BJ (cell line): Measurements from ENCODE around the gene IPCEF1. TPM values are rescaled to one million over a fixed set of nuclear protein-coding genes. Genes with fewer than 3 reads are reported as not detected.

ENCODE experiments used
- CTCF ChIA-PET: fragments of 350-600 bp; formaldehyde crosslinking; extraction: SDS; loops from one replicate; lab custom pipeline; 2021; ENCODE audit warnings: antibody characterized with exemption, inconsistent platforms; lab: Yijun Ruan, JAX
- POLR2A ChIA-PET: fragments of 300-600 bp; sonication (Branson Sonifier 250); formaldehyde crosslinking; extraction: SDS; loops from one replicate; lab custom pipeline; 2021; ENCODE audit warnings: antibody characterized with exemption; lab: Charles Lee
- DNase-seq: peaks from one replicate; pipeline ENCODE4 v3.0.0-alpha.2; 2011; ENCODE audit warnings: low read depth
- H3K27me3 ChIP-seq: 2 replicates; pipeline ENCODE4 v1.6.0; 2011; ENCODE audit warnings: low read length; ENCODE audit not compliant: control insufficient read depth, insufficient read depth
- H3K36me3 ChIP-seq: 2 replicates; pipeline ENCODE4 v1.5.1; 2011; ENCODE audit warnings: low read length; ENCODE audit not compliant: control insufficient read depth, insufficient read depth
- H3K4me3 ChIP-seq: 2 replicates; pipeline ENCODE4 v1.5.1; 2011; ENCODE audit warnings: low read depth, mild to moderate bottlenecking, control low read depth, low read length
- polyA plus RNA-seq: library from polyadenylated mRNA; depleted of rRNA; stranded (reverse); fragments of >200 nt; gene quantifications from 2 replicates; pipeline ENCODE4 v1.2.3, GENCODE V29; 2011
- TF ChIP-seq, protein P1 (sequence below): IDR thresholded peaks from 2 replicates; pipeline ENCODE4 v1.5.1; 2011; ENCODE audit warnings: low read depth, mild to moderate bottlenecking, control low read depth, inconsistent platforms, low read length, moderate library complexity; ENCODE audit not compliant: insufficient read depth

The IPCEF1 gene
- polyA plus RNA-seq, 1 experiment: 0.02 TPM

DNA sequence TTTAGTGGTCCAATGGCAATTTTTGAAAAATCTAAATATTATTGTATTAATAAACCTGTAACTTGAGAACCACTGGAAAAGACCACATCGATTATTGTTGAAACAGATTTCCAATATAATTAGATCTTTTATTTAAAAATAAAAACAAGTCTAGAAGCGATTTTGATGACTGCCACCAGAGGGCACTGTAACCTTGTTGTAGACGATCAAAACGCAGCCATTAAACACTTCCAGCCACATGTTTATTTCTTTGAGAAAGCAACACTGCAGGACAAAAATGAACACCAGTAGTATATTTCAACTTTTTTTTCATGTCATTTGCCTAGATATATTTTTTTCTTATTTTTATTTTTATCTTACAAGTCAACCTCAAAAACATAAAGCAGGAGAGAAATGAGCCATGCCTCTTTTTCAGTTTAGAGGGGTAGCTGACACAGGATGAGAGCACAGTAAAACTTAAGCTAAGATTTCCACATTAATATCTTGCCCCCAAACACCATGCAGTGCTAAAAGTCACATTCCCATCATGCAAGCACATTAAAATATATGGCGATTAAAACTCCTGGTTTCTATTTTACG, 202.1 kb downstream of the IPCEF1 start:
- Histone ChIP-seq H3K4me3 (no peak overlapping the region), H3K36me3 (no peaks in the 10 kb centered on the region), H3K27me3 (no peaks in the 10 kb centered on the region)
- ChIA-PET CTCF (interaction anchor here (0.5 to 3.5 kb wide), 21 partner anchors 11 to 653 kb away, joined by 3 to 25 read pairs (median 4); no protein-coding TSS in a partner anchor), POLR2A (no interaction called here)
- DNase-seq: no peak
- TF ChIP-seq, protein P1, sequence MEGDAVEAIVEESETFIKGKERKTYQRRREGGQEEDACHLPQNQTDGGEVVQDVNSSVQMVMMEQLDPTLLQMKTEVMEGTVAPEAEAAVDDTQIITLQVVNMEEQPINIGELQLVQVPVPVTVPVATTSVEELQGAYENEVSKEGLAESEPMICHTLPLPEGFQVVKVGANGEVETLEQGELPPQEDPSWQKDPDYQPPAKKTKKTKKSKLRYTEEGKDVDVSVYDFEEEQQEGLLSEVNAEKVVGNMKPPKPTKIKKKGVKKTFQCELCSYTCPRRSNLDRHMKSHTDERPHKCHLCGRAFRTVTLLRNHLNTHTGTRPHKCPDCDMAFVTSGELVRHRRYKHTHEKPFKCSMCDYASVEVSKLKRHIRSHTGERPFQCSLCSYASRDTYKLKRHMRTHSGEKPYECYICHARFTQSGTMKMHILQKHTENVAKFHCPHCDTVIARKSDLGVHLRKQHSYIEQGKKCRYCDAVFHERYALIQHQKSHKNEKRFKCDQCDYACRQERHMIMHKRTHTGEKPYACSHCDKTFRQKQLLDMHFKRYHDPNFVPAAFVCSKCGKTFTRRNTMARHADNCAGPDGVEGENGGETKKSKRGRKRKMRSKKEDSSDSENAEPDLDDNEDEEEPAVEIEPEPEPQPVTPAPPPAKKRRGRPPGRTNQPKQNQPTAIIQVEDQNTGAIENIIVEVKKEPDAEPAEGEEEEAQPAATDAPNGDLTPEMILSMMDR: peak; percentile 62

DNA sequence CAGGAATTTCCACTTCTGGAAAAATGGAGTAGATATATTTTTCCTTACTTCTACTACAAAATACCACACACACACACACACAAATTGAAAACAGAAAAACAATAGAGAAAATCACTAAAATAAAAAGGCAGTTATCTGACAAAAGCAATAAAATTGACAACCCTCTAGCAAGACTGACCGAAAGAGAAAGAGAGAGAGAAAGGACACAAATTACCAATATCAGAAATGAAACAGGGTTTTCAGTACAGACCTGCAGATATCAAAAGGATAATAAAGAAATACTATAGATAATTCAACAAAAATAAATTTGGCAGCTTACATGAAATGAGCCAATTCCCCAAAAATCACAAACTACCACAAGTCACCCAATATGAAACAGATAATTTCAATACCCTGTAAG, 212.8 kb downstream of the IPCEF1 start:
- CTCF ChIA-PET: no interaction called here
- Histone ChIP-seq H3K4me3 (no peak overlapping the region), H3K27me3 (no peaks in the 10 kb centered on the region), H3K36me3 (no peaks in the 10 kb centered on the region)
- DNase-seq: no peak
- TF ChIP-seq, protein P1: no peak
- POLR2A ChIA-PET: no interaction called here

DNA sequence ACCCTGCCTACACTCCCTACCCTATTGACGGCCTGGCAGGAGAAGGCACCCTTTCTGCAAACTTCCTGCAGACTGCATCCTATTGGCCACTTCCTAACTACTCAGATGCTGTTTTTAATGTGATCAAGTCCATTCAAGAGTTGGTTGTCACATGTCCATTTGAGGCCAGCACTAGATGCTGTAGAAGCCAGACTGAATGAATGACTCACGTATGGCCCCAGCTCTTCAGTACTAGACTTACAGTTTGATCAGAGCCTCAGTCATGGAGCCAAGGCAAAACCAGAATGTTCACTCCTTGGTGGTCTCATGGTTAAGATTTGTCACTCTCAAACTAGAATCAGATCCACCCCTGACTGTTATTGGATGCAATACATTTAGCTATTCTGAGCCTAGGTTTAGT, 215.9 kb downstream of the IPCEF1 start:
- Histone ChIP-seq H3K27me3 (no peaks in the 10 kb centered on the region), H3K36me3 (no peaks in the 10 kb centered on the region), H3K4me3 (no peak overlapping the region)
- no peak for DNase-seq
- ChIA-PET POLR2A (no interaction called here), CTCF (no interaction called here)
- TF ChIP-seq, protein P1: no peak

DNA sequence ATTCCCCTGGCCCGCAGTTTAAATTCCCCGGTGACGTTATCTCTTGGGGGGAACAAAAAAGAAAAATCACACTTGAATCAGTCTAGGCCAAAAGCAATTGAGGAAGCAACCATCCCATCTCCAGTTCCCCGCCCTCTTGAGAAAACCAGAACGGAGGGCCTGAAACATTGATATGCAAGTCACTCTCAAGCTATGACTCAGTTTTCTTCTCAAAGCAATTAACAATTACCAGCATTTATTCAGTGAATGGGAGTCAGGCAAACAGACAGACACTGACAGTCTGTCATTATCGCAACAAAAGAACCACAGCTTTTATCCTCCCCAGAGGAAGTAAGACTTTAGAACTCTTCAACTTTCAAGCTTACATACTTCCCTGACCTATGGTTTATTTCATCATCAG, 216.7 kb downstream of the IPCEF1 start:
- Histone ChIP-seq H3K4me3 (no peak overlapping the region), H3K27me3 (no peaks in the 10 kb centered on the region), H3K36me3 (no peaks in the 10 kb centered on the region)
- ChIA-PET POLR2A (no interaction called here), CTCF (no interaction called here)
- DNase-seq: no peak
- TF ChIP-seq, protein P1: no peak

DNA sequence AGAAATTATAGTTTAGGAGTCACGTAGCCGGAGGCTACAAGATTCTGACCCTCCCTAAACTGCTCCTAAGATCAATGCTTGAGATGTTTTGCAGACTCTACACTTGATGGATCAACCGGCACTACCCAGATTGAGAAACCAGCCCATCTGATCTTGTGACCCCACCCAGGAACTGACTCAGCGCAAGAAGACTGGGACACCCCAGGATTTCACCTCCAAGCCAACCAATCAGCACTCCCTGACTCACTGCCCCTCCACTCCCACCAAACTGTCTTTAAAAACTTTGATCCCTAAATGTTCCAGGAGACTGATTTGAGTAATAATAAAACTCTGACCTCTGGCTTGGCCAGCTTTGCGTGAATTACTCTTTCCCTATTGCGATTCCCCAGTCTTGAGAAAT, 217.8 kb downstream of the IPCEF1 start:
- Histone ChIP-seq H3K36me3 (no peaks in the 10 kb centered on the region), H3K4me3 (no peak overlapping the region), H3K27me3 (no peaks in the 10 kb centered on the region)
- TF ChIP-seq, protein P1: no peak
- POLR2A ChIA-PET: no interaction called here
- no peak for DNase-seq
- CTCF ChIA-PET: no interaction called here
